Mammary epithelial cell (primary cell): ENCODE data around the gene PODXL2.

Source experiments
- CTCF ChIP-seq, 2 donors: IDR thresholded peaks in 1 of 2; conservative IDR thresholded peaks in 1 of 2; 2 replicates each; pipeline ENCODE4 v1.5.1; 2011 to 2012; ENCODE audit warnings: inconsistent platforms in 2 of 2, low read length in 2 of 2, mild to moderate bottlenecking in 2 of 2, control low read depth in 1 of 2, low read depth in 1 of 2; ENCODE audit not compliant: insufficient read depth in 1 of 2; ENCODE audit errors: extremely low read depth in 1 of 2
- EZH2 ChIP-seq: IDR thresholded peaks from 2 replicates; pipeline ENCODE4 v1.6.1; 2012; ENCODE audit warnings: low read length, inconsistent platforms, borderline replicate concordance

GRCh38 chr3:127674790-127675189 is 45.8 kb downstream of the PODXL2 start:
- no peak for TF ChIP-seq CTCF (conservative IDR thresholded peaks at IDR 0.05 in 1 of 2, IDR thresholded peaks at IDR 0.05 in 1 of 2; ENCODE audit: extremely low read depth in 1 of 2, insufficient read depth in 1 of 2, low read depth in 1 of 2, low read length in 2 of 2)
- no peak for TF ChIP-seq EZH2
